ENCODE measurements around the gene CACHD1.
A peak's percentile ranks its signal among the peaks of the same experiment; 100 is the strongest.

CACHD1 gene

DNA sequence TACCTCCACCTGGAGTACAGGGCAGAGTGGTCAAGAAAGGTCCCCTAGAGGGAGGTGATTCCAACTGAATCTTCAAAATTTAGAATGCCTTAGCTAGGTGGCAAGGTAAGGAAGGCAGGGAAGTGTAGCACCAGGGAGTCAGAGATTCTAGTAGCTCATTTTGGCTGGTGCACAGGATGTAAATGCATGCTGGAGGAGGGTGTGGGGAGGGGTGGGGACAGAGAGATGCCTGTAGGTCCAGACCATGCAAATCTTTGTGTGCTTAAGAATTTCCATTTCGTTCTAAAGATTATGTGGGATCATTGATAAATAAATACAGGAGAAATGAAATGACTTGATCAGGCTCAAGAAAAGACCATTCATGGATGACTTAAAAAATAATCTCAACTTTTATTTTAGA, 11.0 kb upstream of the CACHD1 start:
- DNase-seq (ENCODE audit: low read depth), result no peak
- TF ChIP-seq, protein P1, sequence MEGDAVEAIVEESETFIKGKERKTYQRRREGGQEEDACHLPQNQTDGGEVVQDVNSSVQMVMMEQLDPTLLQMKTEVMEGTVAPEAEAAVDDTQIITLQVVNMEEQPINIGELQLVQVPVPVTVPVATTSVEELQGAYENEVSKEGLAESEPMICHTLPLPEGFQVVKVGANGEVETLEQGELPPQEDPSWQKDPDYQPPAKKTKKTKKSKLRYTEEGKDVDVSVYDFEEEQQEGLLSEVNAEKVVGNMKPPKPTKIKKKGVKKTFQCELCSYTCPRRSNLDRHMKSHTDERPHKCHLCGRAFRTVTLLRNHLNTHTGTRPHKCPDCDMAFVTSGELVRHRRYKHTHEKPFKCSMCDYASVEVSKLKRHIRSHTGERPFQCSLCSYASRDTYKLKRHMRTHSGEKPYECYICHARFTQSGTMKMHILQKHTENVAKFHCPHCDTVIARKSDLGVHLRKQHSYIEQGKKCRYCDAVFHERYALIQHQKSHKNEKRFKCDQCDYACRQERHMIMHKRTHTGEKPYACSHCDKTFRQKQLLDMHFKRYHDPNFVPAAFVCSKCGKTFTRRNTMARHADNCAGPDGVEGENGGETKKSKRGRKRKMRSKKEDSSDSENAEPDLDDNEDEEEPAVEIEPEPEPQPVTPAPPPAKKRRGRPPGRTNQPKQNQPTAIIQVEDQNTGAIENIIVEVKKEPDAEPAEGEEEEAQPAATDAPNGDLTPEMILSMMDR (IDR thresholded peaks at IDR 0.05; ENCODE audit: low read depth, low read length, missing control alignments), result no peak

DNA sequence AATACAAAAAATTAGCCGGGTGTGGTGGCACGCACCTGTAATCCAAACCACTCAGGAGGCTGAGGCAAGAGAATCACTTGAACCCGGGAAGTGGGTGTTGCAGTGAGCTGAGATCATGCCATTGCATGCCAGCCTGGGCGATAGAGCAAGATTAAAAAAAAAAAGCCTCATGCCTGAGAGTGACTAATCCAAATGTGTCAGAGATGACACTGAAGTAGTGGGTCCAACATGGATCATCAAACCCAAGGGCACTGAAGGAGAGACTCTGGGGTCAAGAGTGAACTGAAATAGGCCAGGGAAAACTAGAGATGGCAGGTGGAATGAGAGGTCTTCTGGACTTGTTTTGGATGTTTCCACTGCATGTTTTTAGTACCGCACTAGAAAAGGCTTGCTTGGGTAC, 10.2 kb upstream of the CACHD1 start:
- TF ChIP-seq, protein P1 (IDR thresholded peaks at IDR 0.05; ENCODE audit: low read depth, low read length, missing control alignments), result no peak
- no peak overlapping the region for H3K4me3 ChIP-seq (ENCODE audit: low read depth, low read length)
- no peak for DNase-seq (ENCODE audit: low read depth)

More for the DNA sequence above, 11.0 kb upstream of the CACHD1 start:
- no peak overlapping the region for H3K4me3 ChIP-seq (ENCODE audit: low read depth, low read length)

DNA sequence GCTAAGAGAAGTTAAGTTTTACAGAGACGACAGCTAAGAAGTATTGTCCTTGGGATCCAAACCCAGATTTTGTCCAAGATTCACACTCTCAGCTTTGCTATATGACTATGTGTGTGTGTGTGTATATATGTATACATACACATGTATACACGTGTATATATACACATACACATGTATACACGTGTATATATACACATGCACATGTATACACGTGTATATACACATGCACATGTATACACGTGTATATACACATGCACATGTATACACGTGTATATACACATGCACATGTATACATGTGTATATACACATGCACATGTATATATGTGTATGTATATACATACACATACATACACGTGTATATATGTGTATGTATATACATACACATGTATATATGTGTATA, 3.9 kb upstream of the CACHD1 start:
- no peak overlapping the region for H3K4me3 ChIP-seq (ENCODE audit: low read depth, low read length)
- no peak for DNase-seq (ENCODE audit: low read depth)
- TF ChIP-seq, protein P1 (IDR thresholded peaks at IDR 0.05; ENCODE audit: low read depth, low read length, missing control alignments), result no peak

DNA sequence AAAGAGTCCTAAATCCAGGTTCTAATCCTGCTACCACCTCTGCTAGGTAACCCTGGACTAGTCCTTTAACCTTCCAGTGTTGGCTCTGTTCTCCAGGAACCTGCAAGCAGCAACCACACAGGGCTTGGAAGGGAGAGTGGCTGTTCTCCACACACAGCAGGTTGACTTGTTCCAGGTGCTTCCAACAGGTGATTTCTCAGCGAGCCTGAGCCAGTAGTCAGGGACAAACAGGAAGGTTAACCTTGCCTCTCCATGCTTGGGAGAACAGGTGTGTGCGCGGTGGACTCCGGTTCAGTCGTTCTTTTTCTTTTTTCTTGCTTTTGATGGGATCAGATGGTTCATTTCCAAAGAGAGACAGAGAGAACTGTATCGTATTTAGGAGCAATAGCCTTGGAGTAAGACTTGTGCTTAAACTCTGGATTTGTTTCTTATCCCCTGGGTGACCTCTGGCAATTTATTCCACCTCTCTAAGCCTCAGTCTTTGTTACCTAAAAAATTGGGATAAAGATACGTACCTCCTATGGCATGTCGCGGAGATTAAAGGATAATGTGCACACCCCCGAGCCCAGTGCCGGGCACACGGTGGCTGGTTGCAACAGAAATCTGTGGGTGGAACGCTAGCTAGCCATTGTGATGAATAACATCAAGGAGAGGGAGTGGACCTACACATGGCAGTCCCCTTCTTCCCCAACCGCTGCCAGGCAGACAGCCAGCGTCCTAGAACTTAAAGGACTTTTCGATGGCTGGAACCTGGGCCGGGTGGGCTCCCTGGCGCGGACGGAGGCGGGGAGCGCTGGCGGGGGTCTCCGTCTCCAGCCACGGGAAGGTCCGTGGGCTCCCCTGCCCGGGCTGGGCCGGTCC, 583 bp upstream of the CACHD1 start:
- no peak overlapping the region for H3K4me3 ChIP-seq (ENCODE audit: low read depth, low read length)
- no peak for DNase-seq (ENCODE audit: low read depth)
- TF ChIP-seq, protein P1 (IDR thresholded peaks at IDR 0.05; ENCODE audit: low read depth, low read length, missing control alignments), result no peak

GRCh38 chr1:64470665-64471217, 812 bp downstream of the CACHD1 start:
- peak overlapping the region; percentile 45; the same call in 1 of the 2 replicates for H3K4me3 ChIP-seq (ENCODE audit: low read depth, low read length)
- DNase-seq (ENCODE audit: low read depth), result no peak
- TF ChIP-seq, protein P1 (IDR thresholded peaks at IDR 0.05; ENCODE audit: low read depth, low read length, missing control alignments), result no peak

- TF ChIP-seq, protein P1 (IDR thresholded peaks at IDR 0.05; ENCODE audit: low read depth, low read length, missing control alignments), result no peak
- no peak for DNase-seq (ENCODE audit: low read depth)
- no peak overlapping the region for H3K4me3 ChIP-seq (ENCODE audit: low read depth, low read length)
These were observed 1.5 kb downstream of the CACHD1 start for GRCh38 chr1:64471218-64472039.

Measured in GM12864 (cell line).